HG03521 (cell line): ENCODE measurements around the gene COL11A1.
"Not testable (repeated sequence)": the region's sequence is repeated elsewhere in the genome, so short reads cannot be mapped to it uniquely, and the experiment has no call there.

Experiments used
- ATAC-seq: cut with Tn5 transposase; IDR thresholded peaks from one replicate; pipeline ENCODE4 v1.9.1; 2021; ENCODE audit warnings: mild to moderate bottlenecking, moderate library complexity; ENCODE audit not compliant: unreplicated experiment

The COL11A1 gene

DNA sequence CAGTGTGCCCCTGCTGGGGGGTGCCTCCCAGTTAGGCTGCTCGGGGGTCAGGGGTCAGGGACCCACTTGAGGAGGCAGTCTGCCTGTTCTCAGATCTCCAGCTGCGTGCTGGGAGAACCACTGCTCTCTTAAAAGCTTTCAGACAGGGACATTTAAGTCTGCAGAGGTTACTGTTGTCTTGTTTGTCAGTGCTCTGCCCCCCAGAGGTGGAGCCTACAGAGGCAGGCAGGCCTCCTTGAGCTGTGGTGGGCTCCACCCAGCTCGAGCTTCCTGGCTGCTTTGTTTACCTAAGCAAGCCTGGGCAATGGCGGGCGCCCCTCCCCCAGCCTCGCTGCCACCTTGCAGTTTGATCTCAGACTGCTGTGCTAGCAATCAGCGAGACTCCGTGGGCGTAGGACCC, 175.0 kb downstream of the COL11A1 start:
- ATAC-seq = not testable (repeated sequence)

DNA sequence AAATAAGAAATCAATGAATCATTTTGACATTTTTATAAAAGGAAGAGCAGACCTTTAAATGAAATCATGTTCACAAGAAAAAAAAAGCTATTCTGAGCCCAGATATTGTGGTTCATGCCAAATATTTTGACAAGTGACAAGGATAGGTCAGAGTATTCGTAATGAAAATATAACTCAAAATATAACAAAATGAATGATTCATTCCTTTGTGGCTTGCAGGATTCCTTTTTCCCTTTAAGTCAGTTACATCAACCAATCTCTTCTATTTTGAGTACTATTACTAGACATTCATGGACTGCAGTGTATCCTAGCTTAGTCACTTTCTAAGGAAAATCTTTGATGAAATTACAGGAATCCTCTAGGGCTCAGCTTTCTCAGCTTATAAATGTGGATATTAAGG, 188.7 kb downstream of the COL11A1 start:
- ATAC-seq = no peak

DNA sequence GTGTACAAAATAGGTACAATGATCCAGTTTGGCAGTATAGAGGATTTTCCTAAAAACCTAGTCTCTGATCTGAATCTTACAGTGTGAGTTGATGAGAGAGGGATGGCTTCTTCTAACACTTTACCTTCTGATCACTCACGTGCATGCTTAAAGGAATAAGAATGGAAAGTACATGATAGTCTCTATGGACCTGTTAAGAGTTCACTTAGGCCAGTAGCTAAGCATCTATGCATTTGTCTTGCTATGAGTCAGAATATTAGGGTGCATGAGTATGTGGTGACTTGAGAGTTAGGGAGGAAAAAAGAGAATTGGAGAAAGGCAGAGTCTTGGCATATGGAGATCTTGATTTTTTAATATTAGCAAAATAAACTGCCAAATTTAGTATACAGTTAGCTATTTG, 206.3 kb downstream of the COL11A1 start:
- ATAC-seq = no peak

DNA sequence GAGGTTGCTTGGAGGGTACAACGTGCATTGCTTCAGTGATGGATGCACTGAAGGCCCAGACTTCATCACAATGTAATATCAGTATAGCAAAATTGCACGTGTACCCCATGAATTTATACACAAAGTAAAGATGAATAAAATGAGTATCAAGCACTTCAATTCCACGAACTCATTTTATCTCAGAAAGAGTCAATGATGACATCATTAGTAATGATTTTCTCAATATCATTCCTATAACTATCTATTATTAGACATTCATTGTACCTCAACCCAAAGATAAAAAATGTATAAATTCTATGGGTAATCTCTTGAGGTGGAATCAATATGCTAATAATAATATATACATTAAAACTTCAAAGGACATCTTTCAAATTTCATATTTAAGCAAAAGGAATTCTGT, 208.4 kb downstream of the COL11A1 start:
- no peak for ATAC-seq

DNA sequence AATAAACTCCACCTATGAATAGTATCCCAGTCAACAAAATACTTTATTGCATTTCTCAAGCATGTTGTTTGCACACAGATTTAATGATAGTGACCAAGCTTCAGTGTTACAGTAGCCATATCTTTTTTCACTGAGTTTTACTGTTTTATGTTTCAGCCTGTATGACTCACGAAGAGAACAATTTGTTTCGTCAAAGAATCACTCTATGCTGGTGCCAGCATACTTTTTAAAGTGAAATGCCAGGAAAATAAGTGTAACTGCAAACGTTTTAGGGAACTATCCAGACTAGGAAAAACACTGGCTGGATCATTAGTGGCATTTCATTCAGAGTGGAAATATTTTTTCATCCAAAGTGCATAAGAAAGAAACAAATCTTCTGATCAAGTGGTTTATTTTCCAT, 210.8 kb downstream of the COL11A1 start:
- ATAC-seq = no peak

DNA sequence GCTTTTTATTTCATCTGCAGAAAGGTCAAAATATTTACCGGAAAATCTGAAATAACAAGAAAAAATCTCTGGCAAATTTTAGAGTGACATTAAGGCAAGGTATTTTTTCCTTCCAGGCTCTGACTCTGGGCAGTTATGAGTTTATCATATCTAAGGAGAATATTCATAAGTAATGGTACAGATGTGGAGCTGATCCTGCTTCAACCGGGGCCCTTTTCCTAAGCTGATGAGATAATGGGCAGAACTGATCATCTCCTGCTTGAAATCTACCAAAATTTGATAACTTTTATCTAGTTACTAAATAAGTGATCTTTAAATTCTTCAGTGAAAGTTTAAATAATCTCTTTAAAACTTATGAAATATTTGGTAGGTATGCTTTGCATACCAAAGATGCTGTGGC, 211.6 kb downstream of the COL11A1 start:
- ATAC-seq = no peak

DNA sequence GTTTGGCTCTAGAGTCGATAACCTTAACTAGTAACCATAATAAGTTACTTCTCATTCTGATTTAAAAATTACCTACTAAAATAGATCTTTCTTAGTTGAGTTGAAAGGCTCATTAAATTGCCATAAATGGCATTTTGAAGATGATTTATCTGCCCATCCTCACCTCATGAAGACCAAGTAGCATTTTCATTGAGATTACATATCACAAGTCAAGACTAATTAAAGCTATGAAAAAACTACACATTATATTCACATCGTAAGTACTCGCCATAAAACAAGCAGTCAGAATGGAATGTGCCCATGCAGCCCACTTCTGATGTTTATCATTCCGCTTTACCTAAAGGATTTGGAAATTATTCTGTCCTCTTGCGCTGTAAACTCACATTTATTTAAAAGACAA, 212.0 kb downstream of the COL11A1 start:
- ATAC-seq = no peak

DNA sequence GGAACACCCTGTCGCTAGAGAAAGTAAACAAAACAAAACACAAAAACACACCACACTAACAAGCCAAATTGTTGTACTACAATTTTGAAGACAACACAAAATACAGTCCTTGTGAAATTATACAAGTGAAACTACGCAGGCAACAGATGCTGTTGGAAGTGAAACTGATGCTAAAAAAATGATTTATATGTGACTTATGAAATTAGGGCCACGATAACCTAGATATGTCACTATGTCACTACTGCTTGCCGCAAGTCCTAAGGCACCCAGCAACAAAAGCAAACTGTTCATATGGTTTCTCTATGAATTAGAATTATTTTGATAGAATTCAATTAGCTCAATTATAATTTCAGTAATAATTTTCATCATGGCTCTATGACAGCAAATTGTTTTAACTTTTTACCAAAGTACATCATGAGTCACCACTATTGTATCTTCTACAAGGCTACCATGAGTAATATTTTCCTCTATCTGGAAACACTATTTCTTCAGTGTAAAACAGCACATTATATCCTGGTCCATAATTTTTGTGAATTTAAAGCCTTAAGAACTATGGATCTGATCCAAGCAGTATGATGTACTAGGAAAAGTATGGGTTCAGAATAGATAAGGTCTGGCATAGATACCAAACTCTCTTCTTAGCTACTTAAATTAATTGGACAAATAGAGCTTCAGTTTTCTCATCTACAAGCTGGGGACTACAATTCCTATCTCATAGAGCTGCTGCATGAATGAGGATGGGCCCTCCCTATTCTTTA, 216.3 kb downstream of the COL11A1 start:
- ATAC-seq = no peak

DNA sequence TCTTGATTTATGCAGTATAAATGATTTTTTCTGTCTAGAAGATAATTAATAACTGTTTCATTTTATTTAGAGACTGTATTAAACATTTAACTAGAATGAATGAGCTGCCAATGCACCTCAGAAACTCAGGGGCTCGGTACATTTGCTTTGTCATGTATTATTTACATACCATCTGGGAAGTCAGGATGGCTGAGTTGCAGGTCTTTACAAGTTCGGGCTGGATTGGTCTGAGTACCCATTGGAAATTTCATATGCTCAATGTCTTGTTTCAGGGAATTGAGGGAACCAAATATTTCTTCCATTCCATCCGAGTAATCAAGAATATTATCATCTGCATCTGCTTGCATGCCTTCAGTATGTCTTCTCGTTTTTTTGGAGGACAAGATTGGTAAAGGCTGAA, 221.7 kb downstream of the COL11A1 start:
- no peak for ATAC-seq

DNA sequence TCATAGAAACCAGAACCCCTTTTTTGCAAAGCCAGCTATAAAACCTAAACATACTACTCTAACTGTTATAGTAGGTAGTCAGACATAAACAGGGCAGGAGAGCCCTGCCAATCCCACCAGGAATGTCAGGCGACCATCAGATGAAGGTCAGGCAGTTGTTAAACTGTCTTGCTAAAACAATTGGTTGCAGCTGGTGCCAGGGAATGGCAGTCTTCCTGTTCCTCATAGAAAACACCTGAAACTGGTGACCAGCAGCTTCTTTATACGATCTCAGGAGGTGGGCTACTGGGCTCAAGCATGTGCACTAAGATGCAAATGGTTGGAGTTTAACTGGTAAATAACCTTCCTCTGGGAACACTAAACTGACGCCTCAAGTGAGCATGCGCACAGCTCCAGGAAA, 224.1 kb downstream of the COL11A1 start:
- ATAC-seq = no peak

DNA sequence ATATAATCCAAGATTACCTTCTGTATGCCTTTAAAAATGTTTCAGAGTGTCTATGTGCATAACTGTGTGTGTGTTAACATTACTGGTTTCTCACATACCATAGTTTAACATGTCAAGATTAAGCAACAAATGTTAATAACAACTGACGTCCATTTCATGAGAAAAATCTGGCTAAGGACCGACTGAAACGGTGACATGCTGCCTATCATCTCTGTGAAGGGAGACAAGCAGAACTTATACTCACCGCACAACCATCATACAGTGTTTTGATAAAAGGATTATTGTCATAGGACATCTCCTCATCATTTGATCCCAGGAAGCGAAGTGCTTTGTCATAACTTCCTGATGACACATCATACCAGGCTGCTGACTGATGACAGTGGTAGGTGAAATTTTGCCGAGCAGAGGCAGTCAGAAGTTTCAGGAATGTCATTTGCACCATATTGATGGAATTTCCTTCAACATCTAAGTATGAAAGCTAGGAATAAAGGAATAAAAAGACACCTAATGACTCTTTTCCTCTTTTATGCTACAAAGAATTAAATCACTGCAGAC, 228.8 kb downstream of the COL11A1 start:
- ATAC-seq = no peak

DNA sequence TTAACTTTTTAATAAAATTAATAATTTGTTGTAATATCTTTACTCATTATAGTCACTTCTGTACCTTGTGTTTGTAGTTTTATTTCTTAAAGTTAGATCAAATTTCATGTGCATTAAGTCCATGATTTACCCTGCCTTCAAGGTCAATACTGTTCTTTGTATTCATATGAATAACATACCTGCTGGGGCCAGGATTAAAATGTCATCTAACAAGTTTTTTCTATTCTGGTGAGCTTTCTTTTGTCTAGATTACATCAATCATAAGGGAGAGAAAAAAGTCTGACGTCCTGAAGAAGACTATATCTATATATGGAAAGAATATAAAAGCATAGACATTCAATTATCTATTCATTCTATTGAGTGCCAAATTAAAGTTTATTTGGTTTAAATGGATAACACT, 232.6 kb downstream of the COL11A1 start:
- ATAC-seq = no peak

DNA sequence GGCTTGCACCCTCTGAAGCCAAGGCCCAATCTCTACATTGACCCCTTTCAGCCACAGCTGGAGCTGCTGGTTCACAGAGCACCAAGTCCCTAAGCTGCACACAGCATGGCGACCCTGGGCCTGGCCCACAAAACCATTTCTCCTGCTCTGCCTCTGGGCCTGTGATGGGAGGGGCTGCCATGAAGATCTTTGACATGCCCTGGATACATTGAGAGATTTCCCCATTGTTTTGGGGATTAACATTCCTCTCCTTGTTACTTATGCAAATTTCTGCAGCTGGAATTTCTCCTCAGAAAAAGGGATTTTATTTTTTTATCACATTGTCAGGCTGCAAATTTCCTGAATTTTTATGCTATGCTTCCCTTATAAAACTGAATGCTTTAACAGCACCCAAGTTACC, 235.8 kb downstream of the COL11A1 start:
- no peak for ATAC-seq

DNA sequence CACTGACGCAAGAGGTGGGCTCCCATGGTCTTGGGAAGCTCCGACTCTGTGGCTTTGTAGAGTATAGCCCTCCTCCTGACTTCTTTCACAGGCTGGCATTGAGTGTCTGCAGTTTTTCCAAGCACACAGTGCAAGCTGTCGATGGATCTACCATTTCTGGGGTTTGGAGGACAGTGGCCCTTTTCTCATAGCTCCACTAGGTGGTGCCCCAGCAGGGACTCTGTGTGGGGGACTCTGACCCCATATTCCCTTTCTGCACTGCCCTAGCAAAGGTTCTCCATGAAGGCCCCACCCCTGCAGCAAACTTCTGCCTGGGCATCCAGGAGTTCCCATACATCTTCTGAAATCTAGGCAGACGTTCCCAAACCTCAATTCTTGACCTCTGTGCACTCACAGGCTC, 236.2 kb downstream of the COL11A1 start:
- no peak for ATAC-seq

DNA sequence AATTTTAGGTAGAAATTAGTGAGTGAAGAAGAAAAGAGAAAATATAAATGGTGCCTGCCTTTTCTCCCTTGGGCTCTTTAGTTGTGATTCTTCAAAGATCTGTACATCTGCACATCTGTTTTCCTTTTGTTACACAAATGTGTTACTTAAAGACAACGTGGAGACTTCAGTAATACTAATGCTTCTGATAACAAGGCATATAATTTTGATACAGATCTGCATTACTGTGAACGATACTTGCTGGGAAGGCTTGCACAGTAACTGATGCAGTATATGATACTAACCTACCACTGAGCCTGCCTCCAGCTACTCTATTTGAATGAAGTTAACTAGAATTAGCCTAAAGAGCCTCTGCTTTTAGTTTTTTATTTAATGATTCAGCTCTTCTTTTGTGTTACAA, 244.6 kb downstream of the COL11A1 start:
- ATAC-seq = no peak

DNA sequence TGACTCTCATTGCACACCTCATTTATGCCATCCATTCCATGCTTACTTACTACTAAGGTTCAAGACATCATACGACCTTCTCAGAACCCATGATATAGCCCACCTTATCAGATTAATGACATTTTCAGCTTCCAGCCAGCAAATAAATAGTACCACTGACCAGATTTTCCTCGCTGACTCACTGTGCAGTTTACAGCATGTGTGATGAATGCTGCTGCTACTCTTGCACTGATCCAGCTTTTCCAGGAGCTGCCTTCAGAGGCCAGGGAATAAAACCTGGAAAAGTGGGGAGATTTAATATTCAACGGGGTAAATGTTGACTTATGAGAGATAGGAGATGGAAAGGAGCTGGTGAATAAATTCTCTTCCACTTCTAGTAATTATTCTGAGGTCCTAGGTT, 247.1 kb downstream of the COL11A1 start:
- no peak for ATAC-seq

DNA sequence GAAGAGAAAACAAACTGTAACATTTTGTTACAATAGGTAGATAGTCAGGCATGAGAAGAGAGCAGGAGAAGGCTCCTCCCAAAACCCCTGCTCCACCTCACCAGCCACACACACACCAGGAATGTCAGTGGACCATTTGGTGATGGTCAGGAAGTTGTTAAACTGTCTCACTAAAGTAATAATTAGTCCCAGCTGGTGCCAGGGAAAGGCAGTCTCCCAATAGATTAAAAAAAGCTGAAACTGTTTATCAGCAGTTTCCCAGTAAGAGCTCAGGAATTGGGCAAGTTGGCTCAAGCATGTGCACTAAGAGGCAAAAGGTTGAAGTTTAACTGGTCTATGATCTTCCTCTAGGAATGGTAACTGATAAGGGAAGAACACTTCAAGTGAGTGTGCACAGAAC, 249.6 kb downstream of the COL11A1 start:
- no peak for ATAC-seq

DNA sequence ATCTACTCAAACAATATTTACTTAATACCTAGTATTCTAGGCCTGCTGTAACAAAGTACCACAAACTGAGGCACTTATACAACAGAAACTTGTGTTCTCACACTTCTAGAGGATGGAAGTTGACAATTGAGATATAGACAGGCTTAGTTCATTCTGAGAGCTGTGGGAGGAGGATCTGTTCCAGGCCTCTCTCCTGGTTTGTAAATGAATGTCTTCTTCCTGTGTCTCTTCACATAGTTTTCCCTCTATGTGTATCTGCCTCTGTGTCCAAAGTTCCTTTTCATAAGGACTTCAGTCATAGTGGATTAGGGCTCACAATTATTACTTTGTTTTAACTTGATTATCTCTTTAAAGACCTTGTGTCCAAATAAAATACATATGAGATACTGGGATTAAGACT, 251.1 kb downstream of the COL11A1 start:
- ATAC-seq = no peak

DNA sequence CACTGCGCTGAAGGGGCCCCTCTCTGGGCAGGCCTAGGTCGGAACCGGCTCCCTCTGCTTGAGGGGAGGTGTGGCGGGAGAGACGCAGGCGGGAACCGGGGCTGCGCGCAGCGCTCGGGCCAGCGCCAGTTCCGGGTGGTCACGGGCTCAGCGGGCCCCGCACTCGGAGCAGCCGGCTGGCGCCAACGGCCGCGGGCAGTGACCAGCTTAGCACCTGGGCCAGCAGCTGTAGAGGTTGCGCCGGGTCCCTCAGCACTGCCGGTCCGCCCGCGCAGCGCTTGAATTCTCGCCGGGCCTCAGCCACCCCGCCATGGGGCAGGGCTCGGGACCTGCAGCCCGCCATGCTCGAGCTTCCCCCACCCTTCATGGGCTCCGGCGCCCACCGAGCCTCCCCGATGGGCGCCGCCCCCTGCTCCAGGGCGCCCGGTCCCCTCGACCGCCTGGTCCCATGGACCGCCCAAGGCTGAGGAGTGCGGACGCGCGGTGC, 254.6 kb downstream of the COL11A1 start:
- no peak for ATAC-seq

DNA sequence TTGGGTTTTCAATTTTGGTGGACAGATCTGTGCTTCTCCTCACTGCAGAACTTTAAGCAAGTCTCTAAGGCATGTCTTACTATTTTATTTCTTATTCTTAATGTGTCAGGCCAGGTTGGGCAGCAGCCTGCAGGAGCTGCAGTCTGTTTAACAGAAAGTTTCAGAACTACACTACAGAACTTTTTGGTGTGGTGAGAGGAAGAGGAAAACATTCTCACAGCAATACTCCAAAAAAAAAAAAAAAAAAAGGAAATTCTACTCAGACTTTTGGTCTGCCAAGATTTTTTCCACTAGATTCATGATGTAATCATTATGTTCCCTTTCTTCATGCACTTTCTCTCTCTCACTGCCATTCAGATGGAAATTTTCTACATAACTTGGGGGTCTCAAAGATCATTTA, 255.2 kb downstream of the COL11A1 start:
- ATAC-seq = no peak

DNA sequence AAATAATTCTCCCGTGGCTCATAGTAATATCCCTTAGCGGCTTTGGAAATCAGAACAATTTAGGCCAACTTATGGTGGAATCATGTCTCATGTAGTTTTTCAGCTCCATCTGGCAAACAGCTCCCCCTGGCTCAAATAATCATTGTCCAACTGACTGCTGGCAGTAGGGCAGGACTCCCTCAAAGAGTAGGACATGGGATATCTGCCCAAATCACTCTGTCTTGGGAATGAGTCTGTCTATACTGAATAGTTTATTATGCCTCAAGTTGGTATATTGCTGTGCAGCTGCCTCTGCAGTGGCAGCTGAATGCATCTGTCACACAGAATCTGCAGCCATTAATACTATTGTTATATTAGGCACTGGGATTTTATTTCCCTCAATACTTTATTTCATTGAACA, 255.7 kb downstream of the COL11A1 start:
- ATAC-seq = no peak

DNA sequence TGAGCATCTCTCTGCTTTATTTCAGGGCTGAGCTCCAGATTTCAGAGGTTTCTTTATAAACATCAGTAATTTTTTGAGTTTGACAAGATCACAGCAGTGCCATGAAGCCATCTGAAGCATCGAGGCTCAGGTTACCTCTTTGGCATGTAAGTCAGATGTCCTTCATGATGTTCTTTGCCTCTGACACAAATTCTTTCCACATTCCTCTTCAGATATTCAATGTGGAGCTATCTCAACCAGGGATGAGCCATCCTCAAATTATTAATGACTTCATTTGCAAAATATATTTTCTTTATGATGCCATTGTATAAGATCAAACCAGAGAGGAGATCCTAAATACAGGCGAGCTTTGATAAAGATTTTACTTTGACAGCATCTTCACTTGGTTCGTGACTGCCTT, 256.7 kb downstream of the COL11A1 start:
- ATAC-seq = no peak

DNA sequence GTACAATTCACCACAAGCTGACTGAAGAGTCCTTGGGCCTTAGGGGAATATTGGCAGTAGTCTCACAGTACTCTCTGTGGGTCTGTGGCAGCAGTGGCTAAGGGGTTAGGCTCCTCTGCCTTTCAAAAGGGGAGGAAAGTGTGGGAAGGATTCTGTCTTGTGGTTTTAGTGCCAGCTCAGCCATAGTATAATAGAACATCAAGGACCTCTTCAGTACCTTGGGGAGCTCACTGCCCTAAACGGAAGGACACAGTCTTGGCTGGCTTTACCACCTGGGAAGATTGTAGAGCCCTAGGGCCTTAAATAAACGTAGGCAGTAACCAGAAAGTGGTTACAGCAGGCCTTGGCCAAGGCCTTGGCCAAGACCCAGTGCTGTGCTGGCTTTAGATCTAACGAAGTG, 265.7 kb downstream of the COL11A1 start:
- no peak for ATAC-seq
